Stimulated activated CD8-positive, alpha-beta memory T cell treated with anti-CD3 and anti-CD28 coated beads, Interleukin-12 subunit alpha, Interleukin-12 subunit beta, amount 100 ng/mL, for 4 hours (primary cell): ENCODE measurements around the gene CHKA.
A peak's percentile ranks its signal among the peaks of the same experiment; 100 is the strongest.

Experiments used
- DNase-seq: peaks from one replicate; pipeline ENCODE4 v3.0.0-alpha.2; 2020; ENCODE audit warnings: low read depth

Gene CHKA

GRCh38 chr11:68031144-68031464 lies 90.1 kb downstream of the CHKA start:
- no peak for DNase-seq

GRCh38 chr11:68030318-68031143 lies 90.7 kb downstream of the CHKA start, which contains the start of gene NDUFS8:
NDUFS8 (plus strand) TSS chr11:68030681; CDS start chr11:68032152, 1,471 bp downstream.
- DNase-seq, result peak; percentile 91

GRCh38 chr11:68028802-68029545 lies 92.2 kb downstream of the CHKA start:
- DNase-seq, result no peak

- no peak for DNase-seq
Observed at GRCh38 chr11:68027667-68028066, 93.5 kb downstream of the CHKA start.

- no peak for DNase-seq
Observed at GRCh38 chr11:68026391-68027105, 94.6 kb downstream of the CHKA start.

- DNase-seq, result no peak
Observed at GRCh38 chr11:68025047-68025446, 96.1 kb downstream of the CHKA start.

- DNase-seq, result no peak
Observed at GRCh38 chr11:68024508-68024907, 96.7 kb downstream of the CHKA start.

- no peak for DNase-seq
Observed at GRCh38 chr11:68022531-68022930, 98.7 kb downstream of the CHKA start.

- no peak for DNase-seq
Observed at GRCh38 chr11:68021167-68021787, 99.9 kb downstream of the CHKA start.

GRCh38 chr11:68020575-68020974 lies 100.6 kb downstream of the CHKA start:
- DNase-seq, result no peak

GRCh38 chr11:68019486-68019885 lies 101.7 kb downstream of the CHKA start:
- no peak for DNase-seq

- no peak for DNase-seq
Observed at GRCh38 chr11:68018730-68019190, 102.4 kb downstream of the CHKA start.

GRCh38 chr11:68017980-68018729 lies 103.0 kb downstream of the CHKA start:
- no peak for DNase-seq

- DNase-seq, result no peak
Observed at GRCh38 chr11:68016904-68017817, 104.0 kb downstream of the CHKA start.

- no peak for DNase-seq
Observed at GRCh38 chr11:68016161-68016903, 104.9 kb downstream of the CHKA start.

GRCh38 chr11:68015467-68015866 lies 105.7 kb downstream of the CHKA start:
- DNase-seq, result no peak

- DNase-seq, result no peak
Observed at GRCh38 chr11:68014947-68015447, 106.2 kb downstream of the CHKA start.

- no peak for DNase-seq
Observed at GRCh38 chr11:68014157-68014946, 106.8 kb downstream of the CHKA start.
